Keratinocyte (primary cell): ENCODE results near the gene CFAP53. TPM values are rescaled to one million over a fixed set of nuclear protein-coding genes. Genes with fewer than 3 reads are reported as not detected.

Source experiments
- DNase-seq: peaks from one replicate; pipeline ENCODE4 v3.0.0-alpha.2; 2011; ENCODE audit warnings: low read depth, missing footprints, low spot score
- FAIRE-seq: peaks from 2 replicates; lab custom pipeline; 2011; peaks lifted over from hg19 to GRCh38; lab: Jason Lieb, UNC
- H2AFZ ChIP-seq: 2 replicates; pipeline ENCODE4 v1.6.0; 2012; ENCODE audit warnings: low read length, control low read depth, inconsistent platforms; ENCODE audit not compliant: control insufficient read depth
- H3K27ac ChIP-seq: 2 replicates; pipeline ENCODE4 v1.5.1; 2011; ENCODE audit warnings: low read length; ENCODE audit not compliant: control insufficient read depth, insufficient read depth
- H3K27me3 ChIP-seq: 3 replicates; pipeline ENCODE4 v1.6.0; 2011; ENCODE audit warnings: low read length; ENCODE audit not compliant: control insufficient read depth, insufficient read depth; ENCODE audit errors: extremely low read depth
- H3K36me3 ChIP-seq, 2 experiments: 2 replicates in 1 of 2; 3 replicates in 1 of 2; pipeline ENCODE4 v1.5.1; 2011; ENCODE audit warnings: low read length in 2 of 2, mild to moderate bottlenecking in 1 of 2; ENCODE audit not compliant: control insufficient read depth in 2 of 2, insufficient read depth in 2 of 2; ENCODE audit errors: extremely low read depth in 1 of 2
- H3K4me1 ChIP-seq: 3 replicates; pipeline ENCODE4 v1.5.1; 2011; ENCODE audit warnings: low read length; ENCODE audit not compliant: control insufficient read depth, insufficient read depth; ENCODE audit errors: extremely low read depth
- H3K4me2 ChIP-seq: 3 replicates; pipeline ENCODE4 v1.6.0; 2011; ENCODE audit warnings: low read depth, low read length; ENCODE audit not compliant: control insufficient read depth, insufficient read depth; ENCODE audit errors: extremely low read depth
- H3K4me3 ChIP-seq, 3 experiments: fragments of 200-600 bp in 1 of 3; sonication (generic) in 1 of 3; 2 replicates in 2 of 3; 3 replicates in 1 of 3; pipeline ENCODE4 v1.5.1; 2011 to 2016; ENCODE audit warnings: low read length in 3 of 3, mild to moderate bottlenecking in 3 of 3, control low read depth in 2 of 3, inconsistent platforms in 1 of 3, low read depth in 1 of 3, mixed read lengths in 1 of 3, mixed run types in 1 of 3, moderate library complexity in 1 of 3; ENCODE audit not compliant: control insufficient read depth in 2 of 3, insufficient read depth in 2 of 3; ENCODE audit errors: extremely low read depth in 1 of 3
- H3K79me2 ChIP-seq: 2 replicates; pipeline ENCODE4 v1.6.0; 2012; ENCODE audit warnings: low read length; ENCODE audit not compliant: control insufficient read depth, insufficient read depth
- H3K9ac ChIP-seq: 3 replicates; pipeline ENCODE4 v1.6.0; 2011; ENCODE audit warnings: low read length; ENCODE audit not compliant: control insufficient read depth, insufficient read depth; ENCODE audit errors: extremely low read depth
- H3K9me1 ChIP-seq: 3 replicates; pipeline ENCODE4 v1.6.0; 2011; ENCODE audit warnings: low read length; ENCODE audit not compliant: control insufficient read depth, insufficient read depth; ENCODE audit errors: extremely low read depth
- H3K9me3 ChIP-seq: 2 replicates; pipeline ENCODE4 v1.5.1; 2012; ENCODE audit warnings: low read depth, low read length; ENCODE audit not compliant: control insufficient read depth
- H4K20me1 ChIP-seq: 3 replicates; pipeline ENCODE4 v1.6.0; 2011; ENCODE audit warnings: low read length; ENCODE audit not compliant: control insufficient read depth, insufficient read depth; ENCODE audit errors: extremely low read depth
- CTCF ChIP-seq, 3 experiments: IDR thresholded peaks in 1 of 3; conservative IDR thresholded peaks in 1 of 3; optimal IDR thresholded peaks in 1 of 3; 2 replicates in 2 of 3; 3 replicates in 1 of 3; pipeline versions ENCODE3 to v1.5.1; 2011; ENCODE audit warnings: low read length in 3 of 3, mild to moderate bottlenecking in 3 of 3, moderate library complexity in 2 of 3, control low read depth in 1 of 3, inconsistent platforms in 1 of 3; ENCODE audit not compliant: insufficient read depth in 2 of 3; ENCODE audit errors: extremely low read depth in 1 of 3
- EZH2 ChIP-seq: IDR thresholded peaks from one replicate; pipeline ENCODE4 v1.6.1; 2012; ENCODE audit warnings: inconsistent platforms, mild to moderate bottlenecking, low read length, moderate library complexity
- dilution Hi-C: fragments of 300-500 bp; cut with MboI; formaldehyde crosslinking; loops from one replicate; pipeline ENCODE4 v1.7.0; 2020; ENCODE audit warnings: low sequenced_read_pairs; ENCODE audit not compliant: extremely low pct_ligation_motif_present
- polyA plus RNA-seq, 5 experiments: library from polyadenylated mRNA; depleted of rRNA in 3 of 5; stranded (reverse) in 3 of 5; stranded (forward) in 1 of 5; unstranded in 1 of 5; fragments of >200 nt; gene quantifications; 1 replicate in 1 of 5; 2 replicates in 3 of 5; 3 replicates in 1 of 5; pipeline versions ENCODE4 v1.2.1 to v1.2.3, GENCODE V29; 2011 to 2012; ENCODE audit warnings: missing spikeins in 2 of 5, low read depth in 1 of 5, low replicate concordance in 1 of 5

The CFAP53 gene
- polyA plus RNA-seq, 1 donor (not counting 4 experiments of a cell fraction or from before 2014, with no cell fraction given), result 0.59 TPM

- no peak for DNase-seq
- peak overlapping the region; percentile 81 for H3K4me2 ChIP-seq
These were observed 11.6 kb upstream of the CFAP53 start for GRCh38 chr18:50277942-50278341.

GRCh38 chr18:50276452-50276851 is 10.2 kb upstream of the CFAP53 start:
- dilution Hi-C loops, result no loop called here

More at GRCh38 chr18:50277942-50278341, 11.6 kb upstream of the CFAP53 start:
- H4K20me1 ChIP-seq, result no peaks in the 10 kb centered on the region
- no peaks in the 10 kb centered on the region for H3K9me3 ChIP-seq
- peaks cover 3% of the 10 kb centered on the region for H3K9me1 ChIP-seq
- peak overlapping the region; percentile 60 for H3K9ac ChIP-seq
- peaks cover 36 to 63% of the 10 kb centered on the region in 2 experiments for H3K36me3 ChIP-seq
- no peak for TF ChIP-seq EZH2
- TF ChIP-seq CTCF (optimal IDR thresholded peaks at IDR 0.05 in 1 of 3, IDR thresholded peaks at IDR 0.05 in 1 of 3, conservative IDR thresholded peaks at IDR 0.05 in 1 of 3; ENCODE audit: extremely low read depth in 1 of 3, insufficient read depth in 2 of 3, low read length in 3 of 3), result no peak
- H3K4me3 ChIP-seq, result peak overlapping the region in 2 of 3 experiments; percentile 19 to 100
- dilution Hi-C loops, result no loop called here
- H3K4me1 ChIP-seq, result peaks cover 35% of the 10 kb centered on the region
- H3K79me2 ChIP-seq, result peaks cover 60% of the 10 kb centered on the region
- FAIRE-seq, result peak; percentile 79
- peak overlapping the region; percentile 93 for H3K27ac ChIP-seq
- H3K27me3 ChIP-seq, result no peaks in the 10 kb centered on the region
- peak overlapping the region; percentile 11 for H2AFZ ChIP-seq

More at GRCh38 chr18:50276452-50276851, 10.2 kb upstream of the CFAP53 start:
- no peak overlapping the region for H3K4me2 ChIP-seq
- peaks cover 47 to 68% of the 10 kb centered on the region in 2 experiments for H3K36me3 ChIP-seq
- peaks cover 52% of the 10 kb centered on the region for H3K79me2 ChIP-seq
- no peaks in the 10 kb centered on the region for H4K20me1 ChIP-seq
- peak overlapping the region; percentile 30 for H3K27ac ChIP-seq
- H3K4me1 ChIP-seq, result peaks cover 28% of the 10 kb centered on the region
- peaks cover 3% of the 10 kb centered on the region for H3K9me1 ChIP-seq
- FAIRE-seq (no peak), DNase-seq (no peak)
- TF ChIP-seq EZH2 (no peak), CTCF (optimal IDR thresholded peaks at IDR 0.05 in 1 of 3, IDR thresholded peaks at IDR 0.05 in 1 of 3, conservative IDR thresholded peaks at IDR 0.05 in 1 of 3; ENCODE audit: extremely low read depth in 1 of 3, insufficient read depth in 2 of 3, low read length in 3 of 3) (no peak)
- H3K4me3 ChIP-seq, result no peak overlapping the region
- no peak overlapping the region for H2AFZ ChIP-seq
- no peaks in the 10 kb centered on the region for H3K27me3 ChIP-seq
- H3K9ac ChIP-seq, result no peak overlapping the region
- H3K9me3 ChIP-seq, result no peaks in the 10 kb centered on the region
